Upper lobe of left lung (tissue), 4 donors: ENCODE results near the gene BRK1.

Experiments
- EP300 ChIP-seq, 4 donors: sonication (generic); formaldehyde crosslinking; IDR thresholded peaks; one replicate each; pipeline ENCODE4 v1.5.1; 2017; ENCODE audit warnings: antibody characterized with exemption in 4 of 4, control low read depth in 2 of 4
- POLR2AphosphoS5 ChIP-seq, 2 donors: sonication (generic); formaldehyde crosslinking; IDR thresholded peaks; one replicate each; pipeline ENCODE4 v1.5.1; 2017; ENCODE audit warnings: antibody characterized with exemption in 2 of 2
- TF ChIP-seq, protein P1 (sequence below), 6 experiments: fragments of 450-650 bp in 4 of 6; fragments of 200-600 bp in 2 of 6; sonication (generic) in 2 of 6; IDR thresholded peaks; one replicate each; pipeline ENCODE4 v1.5.1; 2016 to 2019; ENCODE audit warnings: antibody characterized with exemption in 6 of 6

DNA sequence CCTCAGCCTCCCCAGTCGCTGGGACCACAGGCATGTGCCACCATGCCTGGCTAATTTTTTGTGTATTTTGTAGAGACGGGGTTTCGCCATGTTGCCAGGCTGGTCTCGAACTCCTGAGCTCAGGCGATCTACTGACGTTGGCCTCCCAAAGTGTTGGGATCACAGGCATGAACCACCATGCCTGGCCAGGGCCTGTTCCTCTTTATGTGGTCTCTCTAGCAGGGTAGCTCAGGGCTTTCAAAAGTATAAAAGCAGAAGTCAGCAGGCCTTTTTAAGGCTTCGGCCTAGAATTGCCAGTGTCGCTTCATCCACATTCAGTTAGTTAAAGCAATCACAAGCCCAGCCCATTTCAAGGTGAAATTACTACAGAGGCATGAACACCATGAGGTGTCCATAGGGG, 33.8 kb downstream of the BRK1 start:
- TF ChIP-seq, protein P1, sequence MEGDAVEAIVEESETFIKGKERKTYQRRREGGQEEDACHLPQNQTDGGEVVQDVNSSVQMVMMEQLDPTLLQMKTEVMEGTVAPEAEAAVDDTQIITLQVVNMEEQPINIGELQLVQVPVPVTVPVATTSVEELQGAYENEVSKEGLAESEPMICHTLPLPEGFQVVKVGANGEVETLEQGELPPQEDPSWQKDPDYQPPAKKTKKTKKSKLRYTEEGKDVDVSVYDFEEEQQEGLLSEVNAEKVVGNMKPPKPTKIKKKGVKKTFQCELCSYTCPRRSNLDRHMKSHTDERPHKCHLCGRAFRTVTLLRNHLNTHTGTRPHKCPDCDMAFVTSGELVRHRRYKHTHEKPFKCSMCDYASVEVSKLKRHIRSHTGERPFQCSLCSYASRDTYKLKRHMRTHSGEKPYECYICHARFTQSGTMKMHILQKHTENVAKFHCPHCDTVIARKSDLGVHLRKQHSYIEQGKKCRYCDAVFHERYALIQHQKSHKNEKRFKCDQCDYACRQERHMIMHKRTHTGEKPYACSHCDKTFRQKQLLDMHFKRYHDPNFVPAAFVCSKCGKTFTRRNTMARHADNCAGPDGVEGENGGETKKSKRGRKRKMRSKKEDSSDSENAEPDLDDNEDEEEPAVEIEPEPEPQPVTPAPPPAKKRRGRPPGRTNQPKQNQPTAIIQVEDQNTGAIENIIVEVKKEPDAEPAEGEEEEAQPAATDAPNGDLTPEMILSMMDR (IDR thresholded peaks at IDR 0.05) = no peak
- TF ChIP-seq POLR2AphosphoS5 (IDR thresholded peaks at IDR 0.05) (no peak), EP300 (IDR thresholded peaks at IDR 0.05) (no peak)
